A549 (cell line): Measurements from ENCODE around the gene PCSK7. TPM values are rescaled to one million over a fixed set of nuclear protein-coding genes. Genes with fewer than 3 reads are reported as not detected.
A peak's percentile ranks its signal among the peaks of the same experiment; 100 is the strongest.

Source experiments
- ATAC-seq, 2 experiments: fragments of 200-7000 bp in 1 of 2; fragments of >200 bp in 1 of 2; cut with Nextera tagmentation in 1 of 2; cut with Tn5 transposase in 1 of 2; 3 replicates each; pipeline versions ENCODE4 v1.8.0 to v1.9.1; 2018 to 2020; ENCODE audit warnings: mild to moderate bottlenecking in 1 of 2, moderate library complexity in 1 of 2
- CTCF ChIA-PET: fragments of 300-600 bp; sonication (Branson Sonifier 250); formaldehyde crosslinking; extraction: SDS; loops from one replicate; lab custom pipeline; 2021; ENCODE audit warnings: antibody characterized with exemption, inconsistent platforms; lab: Yijun Ruan, JAX
- POLR2A ChIA-PET: fragments of 350-600 bp; formaldehyde crosslinking; extraction: SDS; loops from one replicate; lab custom pipeline; 2021; ENCODE audit warnings: antibody characterized with exemption, inconsistent platforms; lab: Yijun Ruan, JAX
- DNase-seq, 2 experiments: peaks; one replicate each; pipeline versions ENCODE4 v3.0.0 to v3.0.0-alpha.2; 2011 to 2016; ENCODE audit warnings: low read depth in 1 of 2, low spot score in 1 of 2
- FAIRE-seq: peaks from 2 replicates; lab custom pipeline; 2011; peaks lifted over from hg19 to GRCh38; lab: Jason Lieb, UNC
- H3K27ac ChIP-seq, 2 experiments: fragments of >200 bp; sonication (Bioruptor Twin); formaldehyde crosslinking; 3 replicates each; pipeline ENCODE4 v1.5.1; 2016 to 2017
- H3K4me1 ChIP-seq: fragments of >200 bp; sonication (Bioruptor Twin); formaldehyde crosslinking; 3 replicates; pipeline ENCODE4 v1.6.1; 2016
- H3K4me2 ChIP-seq: fragments of >200 bp; sonication (Bioruptor Twin); formaldehyde crosslinking; 3 replicates; pipeline ENCODE4 v1.6.1; 2016
- H3K4me3 ChIP-seq: fragments of >200 bp; sonication (Bioruptor Twin); formaldehyde crosslinking; 3 replicates; pipeline ENCODE4 v1.5.1; 2016
- H3K9me3 ChIP-seq: fragments of >200 bp; sonication (Bioruptor Twin); formaldehyde crosslinking; 3 replicates; pipeline ENCODE4 v1.6.1; 2016
- BHLHE40 ChIP-seq: IDR thresholded peaks from 2 replicates; pipeline ENCODE4 v1.6.1; 2012; ENCODE audit warnings: low read depth, low read length, inconsistent platforms
- CBX2 ChIP-seq: fragments of 200-600 bp; sonication (generic); IDR thresholded peaks from 2 replicates; pipeline ENCODE4 v1.6.1; 2016; ENCODE audit warnings: low read depth, mild to moderate bottlenecking, borderline replicate concordance
- EHF ChIP-seq: fragments of 250-450 bp; sonication (Bioruptor Pico); IDR thresholded peaks from 2 replicates; pipeline ENCODE4 v1.5.0; 2020; ENCODE audit warnings: mild to moderate bottlenecking
- GATA3 ChIP-seq: IDR thresholded peaks from 2 replicates; pipeline ENCODE4 v1.6.1; 2012; ENCODE audit warnings: borderline replicate concordance
- HOXB13 ChIP-seq: fragments of 250-450 bp; sonication (Bioruptor Pico); IDR thresholded peaks from 2 replicates; pipeline ENCODE4 v1.5.0; 2020; ENCODE audit warnings: low read depth, mild to moderate bottlenecking, moderate library complexity
- JUN ChIP-seq, 2 experiments: fragments of >200 bp; sonication (Bioruptor Twin); formaldehyde crosslinking; IDR thresholded peaks; 2 replicates in 1 of 2; 3 replicates in 1 of 2; pipeline ENCODE4 v1.6.1; 2016 to 2017
- JUNB ChIP-seq: fragments of >200 bp; sonication (Bioruptor Twin); formaldehyde crosslinking; IDR thresholded peaks from 2 replicates; pipeline ENCODE4 v1.6.1; 2016
- KDM5A ChIP-seq: fragments of 200-600 bp; sonication (generic); IDR thresholded peaks from 2 replicates; pipeline ENCODE4 v1.6.1; 2016; ENCODE audit warnings: antibody characterized with exemption, mild to moderate bottlenecking
- NPAS2 ChIP-seq: fragments of 250-450 bp; sonication (Bioruptor Pico); IDR thresholded peaks from 2 replicates; pipeline ENCODE4 v1.8.0; 2022; ENCODE audit warnings: mild to moderate bottlenecking, moderate library complexity, borderline replicate concordance
- NR3C1 ChIP-seq: fragments of >200 bp; sonication (Bioruptor Twin); formaldehyde crosslinking; IDR thresholded peaks from 3 replicates; pipeline ENCODE4 v1.6.1; 2017
- POLR2A ChIP-seq: IDR thresholded peaks from 2 replicates; pipeline ENCODE4 v1.6.1; 2012; ENCODE audit warnings: mild to moderate bottlenecking, low read length
- ZC3H11A ChIP-seq: fragments of 450-650 bp; IDR thresholded peaks from 2 replicates; pipeline ENCODE4 v1.6.1; 2014; ENCODE audit warnings: antibody characterized with exemption, mild to moderate bottlenecking
- ZFP36 ChIP-seq: fragments of 450-650 bp; IDR thresholded peaks from 2 replicates; pipeline ENCODE4 v1.6.1; 2014; ENCODE audit warnings: borderline replicate concordance; ENCODE audit not compliant: partially characterized antibody
- WGBS: methylation state at CpG from one replicate; pipeline ENCODE4 v1.1.6; 2017; ENCODE audit errors: missing lambda C conversion rate; 5-methylcytosine and 5-hydroxymethylcytosine counted together
- polyA plus RNA-seq, 4 experiments: library from polyadenylated mRNA; depleted of rRNA in 3 of 4; stranded (reverse); fragments of >200 nt; fragmentation: RNase III in 1 of 4; extraction: RNeasy Plus Mini Kit Qiagen cat#74134 plus additional on column Dnase treatment in 1 of 4; gene quantifications; 2 replicates in 3 of 4; 3 replicates in 1 of 4; pipeline ENCODE4 v1.2.3, GENCODE V29; 2011 to 2017
- TF ChIP-seq, protein P1 (sequence below): IDR thresholded peaks from 2 replicates; pipeline ENCODE4 v1.6.1; 2012
- TF ChIP-seq, protein P2 (sequence below): fragments of 450-650 bp; IDR thresholded peaks from 2 replicates; pipeline ENCODE4 v1.6.1; 2014; ENCODE audit warnings: antibody characterized with exemption

The PCSK7 gene
- polyA plus RNA-seq, 2 of the 4 experiments (the other 2 are of a cell fraction) = 9.8 to 17.8 TPM

GRCh38 chr11:117222991-117223740, 8.7 kb downstream of the PCSK7 start:
- H3K9me3 ChIP-seq = no peaks in the 10 kb centered on the region
- TF ChIP-seq, protein P1, sequence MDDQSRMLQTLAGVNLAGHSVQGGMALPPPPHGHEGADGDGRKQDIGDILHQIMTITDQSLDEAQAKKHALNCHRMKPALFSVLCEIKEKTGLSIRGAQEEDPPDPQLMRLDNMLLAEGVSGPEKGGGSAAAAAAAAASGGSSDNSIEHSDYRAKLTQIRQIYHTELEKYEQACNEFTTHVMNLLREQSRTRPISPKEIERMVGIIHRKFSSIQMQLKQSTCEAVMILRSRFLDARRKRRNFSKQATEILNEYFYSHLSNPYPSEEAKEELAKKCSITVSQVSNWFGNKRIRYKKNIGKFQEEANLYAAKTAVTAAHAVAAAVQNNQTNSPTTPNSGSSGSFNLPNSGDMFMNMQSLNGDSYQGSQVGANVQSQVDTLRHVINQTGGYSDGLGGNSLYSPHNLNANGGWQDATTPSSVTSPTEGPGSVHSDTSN = no peak
- no peak for TF ChIP-seq BHLHE40
- TF ChIP-seq, protein P2, sequence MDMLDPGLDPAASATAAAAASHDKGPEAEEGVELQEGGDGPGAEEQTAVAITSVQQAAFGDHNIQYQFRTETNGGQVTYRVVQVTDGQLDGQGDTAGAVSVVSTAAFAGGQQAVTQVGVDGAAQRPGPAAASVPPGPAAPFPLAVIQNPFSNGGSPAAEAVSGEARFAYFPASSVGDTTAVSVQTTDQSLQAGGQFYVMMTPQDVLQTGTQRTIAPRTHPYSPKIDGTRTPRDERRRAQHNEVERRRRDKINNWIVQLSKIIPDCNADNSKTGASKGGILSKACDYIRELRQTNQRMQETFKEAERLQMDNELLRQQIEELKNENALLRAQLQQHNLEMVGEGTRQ = no peak
- CTCF ChIA-PET = interaction anchor here (0.8 kb wide), 1 partner anchor 42 kb away, joined by 3 read pairs; no protein-coding TSS in a partner anchor
- no peak overlapping the region for H3K4me2 ChIP-seq
- DNase-seq = no peak
- POLR2A ChIA-PET = no interaction called here
- H3K27ac ChIP-seq = no peak overlapping the region
- H3K4me3 ChIP-seq = no peak overlapping the region
- H3K4me1 ChIP-seq = 0 out of 3 replicates have a peak, but pooled peaks cover 4% of the 10 kb centered on the region
- no peak for FAIRE-seq
- ATAC-seq = no peak
- WGBS = 92% methylated on average over 14 of the region's 14 CpGs

DNA sequence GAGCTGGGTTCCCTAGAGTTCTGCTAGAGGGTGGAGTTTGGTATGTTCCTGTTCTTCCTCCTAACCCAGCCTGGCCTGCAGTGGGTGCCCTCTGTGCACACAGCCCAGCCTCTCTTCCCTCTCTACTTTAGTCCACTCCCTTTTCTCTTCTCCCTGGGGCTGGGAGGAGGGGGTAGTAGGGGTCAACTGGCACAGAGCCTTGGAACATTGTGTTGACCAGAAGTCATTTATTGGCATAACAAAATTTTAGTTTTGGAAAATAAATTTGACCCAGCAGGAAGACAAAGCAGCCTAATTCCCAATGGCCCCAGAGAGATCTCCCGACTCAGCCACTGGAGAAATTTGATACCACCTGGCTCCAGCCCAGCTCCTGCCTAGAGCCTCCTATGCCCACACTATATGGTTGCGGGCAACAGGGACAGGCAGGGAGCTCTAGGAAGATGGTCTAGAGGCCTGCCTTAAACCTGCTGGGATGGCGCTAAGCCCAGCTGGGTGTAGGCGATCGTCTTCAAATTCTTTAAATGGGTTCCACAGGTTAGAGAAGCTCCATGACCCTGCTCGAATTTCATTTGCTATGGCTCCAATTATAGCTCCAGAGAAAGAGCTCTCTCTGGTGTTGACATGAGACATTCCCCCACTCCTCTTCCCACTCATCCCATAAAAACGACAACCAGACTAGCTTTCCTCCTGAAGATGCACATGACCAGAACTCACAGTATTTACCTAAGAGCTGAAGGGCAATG, 9.9 kb downstream of the PCSK7 start:
- DNase-seq = no peak
- ATAC-seq = peak in 1 of 2 experiments; percentile 32; a peak in 2 of 6 replicates
- POLR2A ChIA-PET = interaction anchor here (0.6 kb wide), 1 partner anchor 75 kb away, joined by 4 read pairs; no protein-coding TSS in a partner anchor

GRCh38 chr11:117220999-117221774, 10.7 kb downstream of the PCSK7 start:
- Histone ChIP-seq H3K4me1 (0 out of 3 replicates have a peak, but pooled peaks cover 4% of the 10 kb centered on the region), H3K4me2 (no peak overlapping the region), H3K9me3 (no peaks in the 10 kb centered on the region), H3K4me3 (no peak overlapping the region)
- FAIRE-seq (no peak), ATAC-seq (no peak), DNase-seq (no peak)
- CTCF ChIA-PET = interaction anchor here (1.2 to 2.0 kb wide), 3 partner anchors 10 to 43 kb away, joined by 3 to 8 read pairs (median 5); partner anchors contain the start of gene SIDT2
- WGBS = 79% methylated on average over 7 of the region's 7 CpGs
- TF ChIP-seq ZFP36 = no peak
- no peak for TF ChIP-seq NPAS2 (CRISPR knock-in tag)
- TF ChIP-seq CBX2 = no peak
- TF ChIP-seq ZC3H11A = no peak
- TF ChIP-seq, all 56 proteins: peak for 0
- H3K27ac ChIP-seq = no peak overlapping the region
- POLR2A ChIA-PET = no interaction called here

More for the DNA sequence above, 9.9 kb downstream of the PCSK7 start:
- Histone ChIP-seq H3K4me3 (no peak overlapping the region), H3K4me1 (0 out of 3 replicates have a peak, but pooled peaks cover 4% of the 10 kb centered on the region), H3K9me3 (no peaks in the 10 kb centered on the region), H3K27ac (no peak overlapping the region), H3K4me2 (no peak overlapping the region)
- no peak for TF ChIP-seq KDM5A
- TF ChIP-seq, protein P2 = no peak
- no peak for TF ChIP-seq GATA3
- TF ChIP-seq POLR2A = no peak
- TF ChIP-seq NR3C1 = no peak
- TF ChIP-seq ZFP36 = no peak
- TF ChIP-seq JUN (IDR thresholded peaks at IDR 0.05) = no peak
- no peak for TF ChIP-seq HOXB13
- TF ChIP-seq JUNB = no peak
- no peak for TF ChIP-seq EHF (CRISPR knock-in tag)
- 76% methylated on average over 7 of the region's 7 CpGs for WGBS
- CTCF ChIA-PET = interaction anchor here (0.8 to 1.9 kb wide), 3 partner anchors 10 to 43 kb away, joined by 3 to 5 read pairs (median 3); partner anchors contain the start of genes PCSK7 and SIDT2
- FAIRE-seq = no peak
